CD4-positive, alpha-beta T cell treated with Interleukin-4 for 1 hour (primary cell): ENCODE measurements around the gene ZNF845.
"Not testable (repeated sequence)": the region's sequence is repeated elsewhere in the genome, so short reads cannot be mapped to it uniquely, and the experiment has no call there.

Source experiments
- DNase-seq, 2 donors: peaks; one replicate each; pipeline ENCODE4 v3.0.0-alpha.2; 2020 to 2022

Gene ZNF845

GRCh38 chr19:53333463-53334449 lies at the start of gene ZNF845:
TSS of gene ZNF845 (plus strand) at chr19:53333749. CDS start at chr19:53341308, 7,559 bp downstream.
- DNase-seq: peak; percentile 94 to 96

GRCh38 chr19:53285087-53285486 lies 48.5 kb upstream of the ZNF845 start:
- no peak for DNase-seq

- DNase-seq: no peak
These were observed 42.6 kb upstream of the ZNF845 start for GRCh38 chr19:53290758-53291549.

- no peak for DNase-seq
These were observed 38.6 kb upstream of the ZNF845 start for GRCh38 chr19:53294786-53295441.

GRCh38 chr19:53301341-53301740 lies 32.2 kb upstream of the ZNF845 start:
- DNase-seq: not testable (repeated sequence)

GRCh38 chr19:53308339-53308811 lies 25.2 kb upstream of the ZNF845 start:
- no peak for DNase-seq

GRCh38 chr19:53311044-53311443 lies 22.5 kb upstream of the ZNF845 start:
- DNase-seq: no peak

GRCh38 chr19:53311897-53312296 lies 21.7 kb upstream of the ZNF845 start:
- no peak for DNase-seq

GRCh38 chr19:53328967-53329366 lies 4.6 kb upstream of the ZNF845 start:
- no peak for DNase-seq

GRCh38 chr19:53332484-53332883 lies 1.1 kb upstream of the ZNF845 start:
- no peak for DNase-seq

- DNase-seq: no peak
These were observed 485 bp upstream of the ZNF845 start for GRCh38 chr19:53333066-53333462.

GRCh38 chr19:53344403-53344802 lies 10.9 kb downstream of the ZNF845 start:
- not testable (repeated sequence) for DNase-seq

- no peak for DNase-seq
These were observed 22.2 kb downstream of the ZNF845 start for GRCh38 chr19:53355739-53356138.

- no peak for DNase-seq
These were observed 24.5 kb downstream of the ZNF845 start for GRCh38 chr19:53357821-53358581.

- not testable (repeated sequence) for DNase-seq
These were observed 26.5 kb downstream of the ZNF845 start for GRCh38 chr19:53360056-53360455.

GRCh38 chr19:53365134-53365898 lies 31.8 kb downstream of the ZNF845 start, which contains the start of gene ZNF525:
TSS of gene ZNF525 (plus strand) at chr19:53365705. CDS start at chr19:53372282, 6,577 bp downstream.
- DNase-seq: peak; percentile 97

GRCh38 chr19:53365899-53366493 lies 32.4 kb downstream of the ZNF845 start:
- DNase-seq: no peak

- no peak for DNase-seq
These were observed 38.6 kb downstream of the ZNF845 start for GRCh38 chr19:53372196-53372595.

- DNase-seq: no peak
These were observed 40.7 kb downstream of the ZNF845 start for GRCh38 chr19:53374288-53374687.

- DNase-seq: no peak
These were observed 41.2 kb downstream of the ZNF845 start for GRCh38 chr19:53374743-53375142.

GRCh38 chr19:53381376-53381775 lies 47.8 kb downstream of the ZNF845 start:
- DNase-seq: no peak
